ENCODE measurements around the gene SLC16A12. TPM values are rescaled to one million over a fixed set of nuclear protein-coding genes. Genes with fewer than 3 reads are reported as not detected.
A peak's percentile ranks its signal among the peaks of the same experiment; 100 is the strongest.
"Not testable (repeated sequence)": the region's sequence is repeated elsewhere in the genome, so short reads cannot be mapped to it uniquely, and the experiment has no call there.

Gene SLC16A12
- total and polyA plus RNA-seq, 10 of the 15 experiments (the other 5 are each of a cell fraction or from before 2014, with no cell fraction given): not detected

DNA sequence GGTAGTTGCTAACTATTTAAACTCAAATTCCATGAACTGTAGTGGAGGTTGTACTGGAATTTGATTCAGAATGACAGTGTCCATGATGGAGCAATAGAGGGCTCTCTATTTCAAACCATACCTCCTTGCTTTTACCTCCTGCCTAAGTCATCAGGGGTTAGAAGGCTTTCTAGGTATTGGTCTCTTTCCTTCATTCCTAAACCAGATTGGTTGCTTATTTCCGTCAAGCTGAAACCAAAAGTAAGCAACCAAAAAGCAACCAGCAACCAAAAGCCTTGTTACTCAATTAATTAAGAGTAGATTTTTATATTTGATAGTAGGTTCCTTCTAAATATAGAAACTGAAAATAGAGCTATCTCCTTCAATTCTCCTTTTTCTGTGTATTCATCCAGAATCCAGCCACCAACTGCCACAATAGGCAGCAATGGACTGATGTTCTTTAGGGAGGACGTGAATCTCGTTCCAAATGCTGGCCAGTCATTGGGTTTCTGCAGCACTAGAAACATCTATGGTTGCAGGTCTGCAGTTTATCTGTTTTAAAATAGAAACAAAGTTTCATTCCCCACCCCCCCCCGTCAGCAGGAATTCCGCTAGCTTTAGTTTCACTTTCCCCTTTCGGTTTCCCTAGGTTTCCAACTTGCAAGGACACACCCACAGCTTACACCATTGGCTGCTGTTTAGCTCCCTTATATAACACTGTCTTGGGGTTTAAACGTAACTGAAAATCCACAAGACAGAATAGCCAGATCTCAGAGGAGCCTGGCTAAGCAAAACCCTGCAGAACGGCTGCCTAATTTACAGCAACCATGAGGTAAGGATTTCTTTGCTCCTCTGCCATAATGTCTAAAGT, 143.3 kb downstream of the SLC16A12 start, which contains the start of gene IFIT1 (continued):
- TF ChIP-seq EGR1 (IDR thresholded peaks at IDR 0.05; ENCODE audit: borderline replicate concordance in 1 of 2, low read depth in 2 of 2, low read length in 2 of 2) (0 out of 3 replicates have a peak, but pooled peaks of 1 of the 2 experiments have one; percentile 51), ZNF217 (IDR thresholded peaks at IDR 0.05) (no peak), RFX5 (IDR thresholded peaks at IDR 0.05; ENCODE audit: low read depth, low read length) (no peak), CHD1 (IDR thresholded peaks at IDR 0.05; ENCODE audit: low read depth, low read length) (no peak), PML (IDR thresholded peaks at IDR 0.05; ENCODE audit: low read length) (peak; percentile 67; the same call in 1 of the 2 replicates), STAT1 (conservative IDR thresholded peaks at IDR 0.05) (no peak), PAX5 (IDR thresholded peaks at IDR 0.05; ENCODE audit: borderline replicate concordance, low read depth, low read length) (0 out of 2 replicates have a peak, but pooled peaks have one; percentile 35), CHD4 (IDR thresholded peaks at IDR 0.05) (no peak)
- TF ChIP-seq, protein P1, sequence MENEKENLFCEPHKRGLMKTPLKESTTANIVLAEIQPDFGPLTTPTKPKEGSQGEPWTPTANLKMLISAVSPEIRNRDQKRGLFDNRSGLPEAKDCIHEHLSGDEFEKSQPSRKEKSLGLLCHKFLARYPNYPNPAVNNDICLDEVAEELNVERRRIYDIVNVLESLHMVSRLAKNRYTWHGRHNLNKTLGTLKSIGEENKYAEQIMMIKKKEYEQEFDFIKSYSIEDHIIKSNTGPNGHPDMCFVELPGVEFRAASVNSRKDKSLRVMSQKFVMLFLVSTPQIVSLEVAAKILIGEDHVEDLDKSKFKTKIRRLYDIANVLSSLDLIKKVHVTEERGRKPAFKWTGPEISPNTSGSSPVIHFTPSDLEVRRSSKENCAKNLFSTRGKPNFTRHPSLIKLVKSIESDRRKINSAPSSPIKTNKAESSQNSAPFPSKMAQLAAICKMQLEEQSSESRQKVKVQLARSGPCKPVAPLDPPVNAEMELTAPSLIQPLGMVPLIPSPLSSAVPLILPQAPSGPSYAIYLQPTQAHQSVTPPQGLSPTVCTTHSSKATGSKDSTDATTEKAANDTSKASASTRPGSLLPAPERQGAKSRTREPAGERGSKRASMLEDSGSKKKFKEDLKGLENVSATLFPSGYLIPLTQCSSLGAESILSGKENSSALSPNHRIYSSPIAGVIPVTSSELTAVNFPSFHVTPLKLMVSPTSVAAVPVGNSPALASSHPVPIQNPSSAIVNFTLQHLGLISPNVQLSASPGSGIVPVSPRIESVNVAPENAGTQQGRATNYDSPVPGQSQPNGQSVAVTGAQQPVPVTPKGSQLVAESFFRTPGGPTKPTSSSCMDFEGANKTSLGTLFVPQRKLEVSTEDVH (IDR thresholded peaks at IDR 0.05; ENCODE audit: low read depth, partially characterized antibody): no peak

DNA sequence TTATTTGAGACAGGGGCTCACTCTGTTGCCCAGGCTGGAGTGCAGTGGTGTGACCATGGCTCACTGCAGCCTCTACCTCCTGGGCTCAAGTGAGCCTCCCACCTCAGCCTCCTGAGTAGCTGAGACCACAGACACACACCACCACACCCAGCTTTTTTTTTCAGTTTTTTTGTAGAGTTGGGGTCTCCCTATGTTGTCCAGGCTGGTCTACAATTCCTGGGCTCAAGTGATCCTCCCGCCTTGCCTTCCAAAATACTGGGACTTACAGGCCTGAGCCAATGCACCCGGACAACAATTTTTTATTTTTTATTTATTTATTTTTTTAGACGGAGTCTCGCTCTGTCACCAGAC, 144.2 kb downstream of the SLC16A12 start:
- H3K4me2 ChIP-seq (ENCODE audit: control insufficient read depth, insufficient read depth); H3K4me3 ChIP-seq; DNase-seq (ENCODE audit: low read depth, low spot score); BruUV-seq (replicated peaks); ATAC-seq; H3K9ac ChIP-seq (ENCODE audit: control insufficient read depth, insufficient read depth, low read length); RAD21 ChIA-PET (ENCODE audit: unreplicated experiment); H3K27ac ChIP-seq (ENCODE audit: control insufficient read depth, insufficient read depth); FAIRE-seq; H3K9me3 ChIP-seq (replicated peaks; ENCODE audit: control insufficient read depth, insufficient read depth, low read length); H3K36me3 ChIP-seq (ENCODE audit: control insufficient read depth in 2 of 2, insufficient read depth in 2 of 2, low read length in 1 of 2); in situ Hi-C loops (cut with MboI); H2AFZ ChIP-seq (ENCODE audit: control insufficient read depth, low read depth, low read length); H3K27me3 ChIP-seq (replicated peaks in 1 of 2; ENCODE audit: control insufficient read depth in 2 of 2, insufficient read depth in 2 of 2, low read length in 1 of 2); H3K4me1 ChIP-seq (ENCODE audit: control insufficient read depth, insufficient read depth, low read length); H4K20me1 ChIP-seq (ENCODE audit: control insufficient read depth, insufficient read depth): not testable (repeated sequence)
- intact Hi-C loops (cut with micrococcal nuclease; ENCODE audit: unreplicated experiment): loop anchor here (10.0 kb wide), 1 partner anchor 396 kb away; the partner anchor contains the start of gene FAS
- POLR2A ChIA-PET: interaction anchor here (0.7 to 3.3 kb wide), 2 partner anchors 23 to 142 kb away, joined by 3 to 18 read pairs; partner anchors contain the start of gene IFIT5
- WGBS (ENCODE audit: insufficient coverage, insufficient replicate concordance, low lambda C conversion rate, missing lambda C conversion rate): 98% methylated on average over 4 of the region's 4 CpGs
- CTCF ChIA-PET: interaction anchor here (0.5 to 8.5 kb wide), 5 partner anchors 22 to 194 kb away, joined by 3 to 97 read pairs (median 6); no protein-coding TSS in a partner anchor
- SMC1A ChIA-PET (ENCODE audit: uncharacterized antibody, unreplicated experiment): interaction anchor here (1.7 to 4.1 kb wide), 2 partner anchors 27 to 81 kb away, joined by 6 to 21 read pairs; no protein-coding TSS in a partner anchor
- peaks cover 21% of the 10 kb centered on the region for H3K79me2 ChIP-seq (ENCODE audit: control insufficient read depth, insufficient read depth, low read length)
